ENCODE data around the gene LENEP. TPM values are rescaled to one million over a fixed set of nuclear protein-coding genes. Genes with fewer than 3 reads are reported as not detected.

Gene LENEP
- total RNA-seq, 2 experiments from 2014 or later: not detected

- Mint-ChIP-seq H3K4me3 (no peak overlapping the region), H3K36me3 (ENCODE audit: low read depth) (peaks cover 88% of the 10 kb centered on the region), H3K27me3 (no peaks in the 10 kb centered on the region), H3K4me1 (ENCODE audit: low read depth) (peaks cover 50% of the 10 kb centered on the region), H3K27ac (no peak overlapping the region), H3K9me3 (no peaks in the 10 kb centered on the region)
- H3K27me3 ChIP-seq (ENCODE audit: control insufficient read depth in 1 of 2, insufficient read depth in 2 of 2, low read length in 2 of 2): no peaks in the 10 kb centered on the region
- no peak for TF ChIP-seq CTCF (IDR thresholded peaks at IDR 0.05)
- peaks cover 79% of the 10 kb centered on the region for H3K4me1 ChIP-seq (ENCODE audit: insufficient read depth, low read length)
- DNase-seq (peak in 1 of 14 experiments; percentile 29), ATAC-seq (ENCODE audit: poor library complexity) (no peak)
- H3K27ac ChIP-seq (ENCODE audit: low read depth in 1 of 2, low read length in 2 of 2): peak overlapping the region; percentile 30 to 40
- no peak overlapping the region for H3K4me3 ChIP-seq (ENCODE audit: low read length)
- no peaks in the 10 kb centered on the region for H3K9me3 ChIP-seq (ENCODE audit: control insufficient read depth in 1 of 2, insufficient read depth in 1 of 2, low read length in 2 of 2)
- CTCF ChIA-PET: interaction anchor here (0.5 to 1.6 kb wide), 4 partner anchors 10 to 51 kb away, joined by 3 read pairs; no protein-coding TSS in a partner anchor
- H3K36me3 ChIP-seq (ENCODE audit: insufficient read depth, low read length): peaks cover 72% of the 10 kb centered on the region
- POLR2A ChIA-PET: interaction anchor here (1.3 kb wide), 1 partner anchor 10 kb away, joined by 4 read pairs; no protein-coding TSS in a partner anchor
- intact Hi-C loops (cut with DNase I, micrococcal nuclease): no loop called here
These were observed 45.3 kb upstream of the LENEP start for GRCh38 chr1:154948079-154948478.

- H3K27ac Mint-ChIP-seq: peak overlapping the region; percentile 96
- H3K9me3 ChIP-seq (ENCODE audit: control insufficient read depth in 1 of 2, insufficient read depth in 1 of 2, low read length in 2 of 2): no peaks in the 10 kb centered on the region
- H3K4me3 Mint-ChIP-seq: peak overlapping the region; percentile 95
- H3K36me3 Mint-ChIP-seq (ENCODE audit: low read depth): peaks cover 74% of the 10 kb centered on the region
- H3K4me1 Mint-ChIP-seq (ENCODE audit: low read depth): peaks cover 64% of the 10 kb centered on the region
- no peaks in the 10 kb centered on the region for H3K9me3 Mint-ChIP-seq
- H3K36me3 ChIP-seq (ENCODE audit: insufficient read depth, low read length): peaks cover 55% of the 10 kb centered on the region
- CTCF ChIA-PET: interaction anchor here (0.8 to 5.3 kb wide), 8 partner anchors 9 to 133 kb away, joined by 3 to 38 read pairs (median 4); partner anchors contain the start of genes FLAD1, PMVK and PYGO2
- peak; percentile 46 to 90 (median 66) for DNase-seq
- peak; percentile 45 for ATAC-seq (ENCODE audit: poor library complexity)
- intact Hi-C loops (cut with DNase I, micrococcal nuclease): loop anchor here in 1 of 2 experiments (10.0 kb wide), 1 partner anchor 133 kb away; no protein-coding TSS in a partner anchor
- H3K27me3 ChIP-seq (ENCODE audit: control insufficient read depth in 1 of 2, insufficient read depth in 2 of 2, low read length in 2 of 2): no peaks in the 10 kb centered on the region
- H3K27ac ChIP-seq (ENCODE audit: low read depth in 1 of 2, low read length in 2 of 2): peak overlapping the region; percentile 100
- POLR2A ChIA-PET: interaction anchor here (0.9 to 6.6 kb wide), 8 partner anchors 9 to 221 kb away, joined by 4 to 72 read pairs (median 6); partner anchors contain the start of genes FLAD1, KRTCAP2, PYGO2 and ZBTB7B
- no peak for TF ChIP-seq CTCF (IDR thresholded peaks at IDR 0.05)
- no peaks in the 10 kb centered on the region for H3K27me3 Mint-ChIP-seq
- peaks cover 93% of the 10 kb centered on the region for H3K4me1 ChIP-seq (ENCODE audit: insufficient read depth, low read length)
- peak overlapping the region; percentile 69 for H3K4me3 ChIP-seq (ENCODE audit: low read length)
These were observed 41.3 kb upstream of the LENEP start for GRCh38 chr1:154951901-154952657.

- H3K4me1 ChIP-seq (ENCODE audit: insufficient read depth, low read length): peaks cover 97% of the 10 kb centered on the region
These were observed 40.7 kb upstream of the LENEP start for GRCh38 chr1:154952664-154953063.

More at GRCh38 chr1:154952664-154953063, 40.7 kb upstream of the LENEP start:
- Mint-ChIP-seq H3K4me3 (peak overlapping the region; percentile 95), H3K36me3 (ENCODE audit: low read depth) (peaks cover 68% of the 10 kb centered on the region), H3K9me3 (no peaks in the 10 kb centered on the region), H3K27me3 (no peaks in the 10 kb centered on the region), H3K27ac (peak overlapping the region; percentile 96), H3K4me1 (ENCODE audit: low read depth) (peaks cover 64% of the 10 kb centered on the region)
- POLR2A ChIA-PET: interaction anchor here (0.9 to 6.6 kb wide), 8 partner anchors 9 to 220 kb away, joined by 4 to 72 read pairs (median 6); partner anchors contain the start of genes FLAD1, KRTCAP2, PYGO2 and ZBTB7B
- intact Hi-C loops (cut with DNase I, micrococcal nuclease): loop anchor here in 1 of 2 experiments (10.0 kb wide), 1 partner anchor 132 kb away; no protein-coding TSS in a partner anchor
- ATAC-seq (ENCODE audit: poor library complexity): no peak
- Histone ChIP-seq H3K36me3 (ENCODE audit: insufficient read depth, low read length) (peaks cover 52% of the 10 kb centered on the region), H3K9me3 (ENCODE audit: control insufficient read depth in 1 of 2, insufficient read depth in 1 of 2, low read length in 2 of 2) (no peaks in the 10 kb centered on the region), H3K27ac (ENCODE audit: low read depth in 1 of 2, low read length in 2 of 2) (peak overlapping the region; percentile 100), H3K27me3 (ENCODE audit: control insufficient read depth in 1 of 2, insufficient read depth in 2 of 2, low read length in 2 of 2) (no peaks in the 10 kb centered on the region), H3K4me3 (ENCODE audit: low read length) (peak overlapping the region; percentile 69)
- CTCF ChIA-PET: interaction anchor here (0.8 to 5.3 kb wide), 8 partner anchors 8 to 132 kb away, joined by 3 to 38 read pairs (median 4); partner anchors contain the start of genes FLAD1, PMVK and PYGO2
- peak in 2 of 14 experiments; percentile 32 to 35 for DNase-seq
- no peak for TF ChIP-seq CTCF (IDR thresholded peaks at IDR 0.05)

Data from CD4-positive, alpha-beta T cell (primary cell).